A549 (cell line): ENCODE results near the gene MANSC1. TPM values are rescaled to one million over a fixed set of nuclear protein-coding genes. Genes with fewer than 3 reads are reported as not detected.

ENCODE experiments used
- ATAC-seq, 2 experiments: fragments of 200-7000 bp in 1 of 2; fragments of >200 bp in 1 of 2; cut with Nextera tagmentation in 1 of 2; cut with Tn5 transposase in 1 of 2; 3 replicates each; pipeline versions ENCODE4 v1.8.0 to v1.9.1; 2018 to 2020; ENCODE audit warnings: mild to moderate bottlenecking in 1 of 2, moderate library complexity in 1 of 2
- CTCF ChIA-PET: fragments of 300-600 bp; sonication (Branson Sonifier 250); formaldehyde crosslinking; extraction: SDS; loops from one replicate; lab custom pipeline; 2021; ENCODE audit warnings: antibody characterized with exemption, inconsistent platforms; lab: Yijun Ruan, JAX
- POLR2A ChIA-PET: fragments of 350-600 bp; formaldehyde crosslinking; extraction: SDS; loops from one replicate; lab custom pipeline; 2021; ENCODE audit warnings: antibody characterized with exemption, inconsistent platforms; lab: Yijun Ruan, JAX
- DNase-seq, 2 experiments: peaks; one replicate each; pipeline versions ENCODE4 v3.0.0 to v3.0.0-alpha.2; 2011 to 2016; ENCODE audit warnings: low read depth in 1 of 2, low spot score in 1 of 2
- FAIRE-seq: peaks from 2 replicates; lab custom pipeline; 2011; peaks lifted over from hg19 to GRCh38; lab: Jason Lieb, UNC
- H3K27ac ChIP-seq, 2 experiments: fragments of >200 bp; sonication (Bioruptor Twin); formaldehyde crosslinking; 3 replicates each; pipeline ENCODE4 v1.5.1; 2016 to 2017
- H3K4me1 ChIP-seq: fragments of >200 bp; sonication (Bioruptor Twin); formaldehyde crosslinking; 3 replicates; pipeline ENCODE4 v1.6.1; 2016
- H3K4me2 ChIP-seq: fragments of >200 bp; sonication (Bioruptor Twin); formaldehyde crosslinking; 3 replicates; pipeline ENCODE4 v1.6.1; 2016
- H3K4me3 ChIP-seq: fragments of >200 bp; sonication (Bioruptor Twin); formaldehyde crosslinking; 3 replicates; pipeline ENCODE4 v1.5.1; 2016
- H3K9me3 ChIP-seq: fragments of >200 bp; sonication (Bioruptor Twin); formaldehyde crosslinking; 3 replicates; pipeline ENCODE4 v1.6.1; 2016
- BHLHE40 ChIP-seq: IDR thresholded peaks from 2 replicates; pipeline ENCODE4 v1.6.1; 2012; ENCODE audit warnings: low read depth, low read length, inconsistent platforms
- CHD4 ChIP-seq: fragments of 200-600 bp; sonication (generic); IDR thresholded peaks from 2 replicates; pipeline ENCODE4 v1.6.1; 2016; ENCODE audit warnings: antibody characterized with exemption, mild to moderate bottlenecking, borderline replicate concordance
- EHF ChIP-seq: fragments of 250-450 bp; sonication (Bioruptor Pico); IDR thresholded peaks from 2 replicates; pipeline ENCODE4 v1.5.0; 2020; ENCODE audit warnings: mild to moderate bottlenecking
- EP300 ChIP-seq, 2 experiments: fragments of >200 bp; sonication (Bioruptor Twin); formaldehyde crosslinking; IDR thresholded peaks; 2 replicates in 1 of 2; 3 replicates in 1 of 2; pipeline ENCODE4 v1.6.1; 2016 to 2017
- ESRRA ChIP-seq: fragments of 150-350 bp; IDR thresholded peaks from 2 replicates; pipeline ENCODE4 v1.6.1; 2014; ENCODE audit warnings: mild to moderate bottlenecking, low read length, borderline replicate concordance
- FOSL2 ChIP-seq, 2 experiments: fragments of 450-650 bp in 1 of 2; fragments of >200 bp in 1 of 2; sonication (Bioruptor Twin) in 1 of 2; formaldehyde crosslinking; IDR thresholded peaks; 2 replicates each; pipeline versions ENCODE4 v1.5.0 to v1.6.1; 2016 to 2020; ENCODE audit warnings: mild to moderate bottlenecking in 1 of 2, moderate library complexity in 1 of 2
- HDAC2 ChIP-seq: fragments of 200-600 bp; sonication (generic); IDR thresholded peaks from 2 replicates; pipeline ENCODE4 v1.6.1; 2016
- HEYL ChIP-seq: fragments of 250-450 bp; sonication (Bioruptor Pico); IDR thresholded peaks from 2 replicates; pipeline ENCODE4 v1.8.0; 2021; ENCODE audit warnings: mild to moderate bottlenecking, moderate library complexity
- MAFK ChIP-seq: fragments of 450-650 bp; IDR thresholded peaks from 2 replicates; pipeline ENCODE4 v1.6.1; 2014; ENCODE audit not compliant: partially characterized antibody
- MAZ ChIP-seq: fragments of 150-350 bp; IDR thresholded peaks from 2 replicates; pipeline ENCODE4 v1.6.1; 2014; ENCODE audit warnings: antibody characterized with exemption, low read depth, low read length, borderline replicate concordance
- NFE2L2 ChIP-seq: fragments of 150-350 bp; conservative IDR thresholded peaks from 2 replicates; pipeline ENCODE4 v1.6.1; 2014; ENCODE audit warnings: low read length
- NPAS2 ChIP-seq: fragments of 250-450 bp; sonication (Bioruptor Pico); IDR thresholded peaks from 2 replicates; pipeline ENCODE4 v1.8.0; 2022; ENCODE audit warnings: mild to moderate bottlenecking, moderate library complexity, borderline replicate concordance
- NR3C1 ChIP-seq: fragments of >200 bp; sonication (Bioruptor Twin); formaldehyde crosslinking; IDR thresholded peaks from 3 replicates; pipeline ENCODE4 v1.6.1; 2017
- PHF8 ChIP-seq: fragments of 200-600 bp; sonication (generic); IDR thresholded peaks from 2 replicates; pipeline ENCODE4 v1.6.1; 2016; ENCODE audit warnings: low read depth, mild to moderate bottlenecking, antibody characterized with exemption, moderate library complexity, borderline replicate concordance
- POLR2AphosphoS2 ChIP-seq: conservative IDR thresholded peaks from 2 replicates; pipeline ENCODE4 v1.6.1; 2012; ENCODE audit warnings: low read length, improper control_type of control experiment, inconsistent platforms
- RCOR1 ChIP-seq: fragments of 150-350 bp; IDR thresholded peaks from 2 replicates; pipeline ENCODE4 v1.6.1; 2014; ENCODE audit warnings: antibody characterized with exemption, low read length, low read depth
- SMC3 ChIP-seq: fragments of >200 bp; sonication (Bioruptor Twin); formaldehyde crosslinking; IDR thresholded peaks from 3 replicates; pipeline ENCODE4 v1.6.1; 2018; ENCODE audit warnings: inconsistent platforms
- TFCP2L1 ChIP-seq: fragments of 250-450 bp; sonication (Bioruptor Pico); IDR thresholded peaks from 2 replicates; pipeline ENCODE4 v1.5.0; 2021; ENCODE audit warnings: mild to moderate bottlenecking
- TP53 ChIP-seq: fragments of 250-450 bp; sonication (Bioruptor Pico); IDR thresholded peaks from 2 replicates; pipeline ENCODE4 v1.5.0; 2021; ENCODE audit warnings: mild to moderate bottlenecking, moderate library complexity
- ZNF302 ChIP-seq: fragments of 250-450 bp; sonication (Bioruptor Pico); IDR thresholded peaks from 2 replicates; pipeline ENCODE4 v1.9.0; 2021; ENCODE audit warnings: inconsistent platforms, mild to moderate bottlenecking, moderate library complexity
- WGBS: methylation state at CpG from one replicate; pipeline ENCODE4 v1.1.6; 2017; ENCODE audit errors: missing lambda C conversion rate; 5-methylcytosine and 5-hydroxymethylcytosine counted together
- polyA plus RNA-seq, 4 experiments: library from polyadenylated mRNA; depleted of rRNA in 3 of 4; stranded (reverse); fragments of >200 nt; fragmentation: RNase III in 1 of 4; extraction: RNeasy Plus Mini Kit Qiagen cat#74134 plus additional on column Dnase treatment in 1 of 4; gene quantifications; 2 replicates in 3 of 4; 3 replicates in 1 of 4; pipeline ENCODE4 v1.2.3, GENCODE V29; 2011 to 2017
- TF ChIP-seq, protein P1 (sequence below): IDR thresholded peaks from 2 replicates; pipeline ENCODE4 v1.6.1; 2012
- TF ChIP-seq, protein P2 (sequence below): IDR thresholded peaks from 2 replicates; pipeline ENCODE4 v1.6.1; 2012; ENCODE audit warnings: low read depth, borderline replicate concordance
- TF ChIP-seq, protein P3 (sequence below): fragments of >200 bp; sonication (Bioruptor Twin); formaldehyde crosslinking; IDR thresholded peaks from 2 replicates; pipeline ENCODE4 v1.6.1; 2016
- TF ChIP-seq, protein P4 (sequence below): fragments of >200 bp; sonication (Bioruptor Twin); formaldehyde crosslinking; IDR thresholded peaks from 3 replicates; pipeline ENCODE4 v1.6.1; 2016

MANSC1 gene
- polyA plus RNA-seq, 2 of the 4 experiments (the other 2 are of a cell fraction), result 3.7 to 3.9 TPM

DNA sequence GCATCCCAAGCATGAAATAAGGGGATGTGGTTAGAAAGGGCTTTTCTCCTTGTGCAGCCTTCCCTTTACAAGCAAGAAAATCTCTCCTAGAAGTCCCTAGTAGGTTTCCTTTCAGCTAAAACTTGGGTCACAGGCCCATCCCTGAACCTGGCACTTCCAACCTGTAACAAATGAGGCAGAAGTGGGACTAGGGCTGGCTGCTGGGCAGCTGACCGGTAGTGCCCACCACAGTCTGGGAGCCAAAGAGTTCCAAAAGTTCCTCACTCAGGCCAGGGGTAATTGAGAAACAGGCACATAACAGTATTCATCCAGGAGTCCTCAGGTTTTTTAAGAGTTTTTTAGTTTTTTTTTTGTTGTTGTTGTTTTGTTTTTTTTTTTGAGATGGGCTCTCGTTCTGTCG is 23.8 kb downstream of the MANSC1 start:
- ATAC-seq (no peak), DNase-seq (no peak), FAIRE-seq (no peak)
- Histone ChIP-seq H3K4me2 (no peak overlapping the region), H3K9me3 (no peaks in the 10 kb centered on the region), H3K4me1 (peaks cover 5% of the 10 kb centered on the region), H3K4me3 (no peak overlapping the region), H3K27ac (peak overlapping the region in 1 of 2 experiments; percentile 55; a peak in 1 of 6 replicates)
- POLR2A ChIA-PET, result interaction anchor here (1.7 kb wide), 1 partner anchor 59 kb away, joined by 6 read pairs; the partner anchor contains the start of gene LRP6
- TF ChIP-seq, protein P1, sequence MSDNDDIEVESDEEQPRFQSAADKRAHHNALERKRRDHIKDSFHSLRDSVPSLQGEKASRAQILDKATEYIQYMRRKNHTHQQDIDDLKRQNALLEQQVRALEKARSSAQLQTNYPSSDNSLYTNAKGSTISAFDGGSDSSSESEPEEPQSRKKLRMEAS, result no peak
- WGBS, result 93% methylated on average over 3 of the region's 3 CpGs
- CTCF ChIA-PET, result interaction anchor here (0.6 to 13.8 kb wide), 14 partner anchors 8 to 340 kb away, joined by 3 to 214 read pairs (median 5); no protein-coding TSS in a partner anchor

DNA sequence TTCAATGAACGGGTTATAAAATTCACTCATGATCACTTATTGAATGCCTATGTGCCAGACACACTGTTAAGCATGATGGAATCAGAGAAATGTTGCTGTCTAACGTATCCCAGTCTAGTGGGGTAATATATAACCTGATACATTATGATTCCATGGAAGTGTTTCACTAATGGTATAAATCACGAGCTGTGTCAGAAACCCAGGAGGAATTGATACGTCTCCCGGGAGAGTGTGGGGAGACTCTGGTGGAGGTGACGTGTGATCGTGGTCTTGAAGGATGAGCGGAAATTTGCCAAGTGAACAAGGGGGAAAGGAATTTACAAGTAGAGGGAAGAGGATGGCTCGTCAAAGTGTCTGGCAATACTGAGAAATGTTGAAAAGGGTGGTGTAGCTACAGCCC is 26.5 kb downstream of the MANSC1 start:
- peak overlapping the region; percentile 14; the same call in 1 of the 3 replicates for H3K4me2 ChIP-seq
- peaks cover 21% of the 10 kb centered on the region for H3K4me1 ChIP-seq
- H3K9me3 ChIP-seq, result no peaks in the 10 kb centered on the region
- ATAC-seq (peak in 1 of 2 experiments; percentile 31; a peak in 1 of 6 replicates), DNase-seq (no peak), FAIRE-seq (no peak)
- H3K27ac ChIP-seq, result 0 out of 6 replicates have a peak overlapping the region, but pooled peaks of 1 of the 2 experiments have one; percentile 10
- CTCF ChIA-PET, result interaction anchor here (0.8 to 13.8 kb wide), 4 partner anchors 11 to 239 kb away, joined by 3 to 214 read pairs (median 12); no protein-coding TSS in a partner anchor
- H3K4me3 ChIP-seq, result no peak overlapping the region
- POLR2A ChIA-PET, result no interaction called here
- TF ChIP-seq, protein P2, sequence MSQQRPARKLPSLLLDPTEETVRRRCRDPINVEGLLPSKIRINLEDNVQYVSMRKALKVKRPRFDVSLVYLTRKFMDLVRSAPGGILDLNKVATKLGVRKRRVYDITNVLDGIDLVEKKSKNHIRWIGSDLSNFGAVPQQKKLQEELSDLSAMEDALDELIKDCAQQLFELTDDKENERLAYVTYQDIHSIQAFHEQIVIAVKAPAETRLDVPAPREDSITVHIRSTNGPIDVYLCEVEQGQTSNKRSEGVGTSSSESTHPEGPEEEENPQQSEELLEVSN, result no peak
- no peak for TF ChIP-seq ZNF302
- TF ChIP-seq, protein P3, sequence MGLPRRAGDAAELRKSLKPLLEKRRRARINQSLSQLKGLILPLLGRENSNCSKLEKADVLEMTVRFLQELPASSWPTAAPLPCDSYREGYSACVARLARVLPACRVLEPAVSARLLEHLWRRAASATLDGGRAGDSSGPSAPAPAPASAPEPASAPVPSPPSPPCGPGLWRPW, result no peak
- TF ChIP-seq NR3C1, result no peak
- no peak for TF ChIP-seq POLR2AphosphoS2
- no peak for TF ChIP-seq CHD4
- TF ChIP-seq TP53 (CRISPR knock-in tag), result no peak
- TF ChIP-seq HDAC2, result no peak
- TF ChIP-seq, all 56 proteins: peak for 0
- 72% methylated on average over 9 of the region's 9 CpGs for WGBS

DNA sequence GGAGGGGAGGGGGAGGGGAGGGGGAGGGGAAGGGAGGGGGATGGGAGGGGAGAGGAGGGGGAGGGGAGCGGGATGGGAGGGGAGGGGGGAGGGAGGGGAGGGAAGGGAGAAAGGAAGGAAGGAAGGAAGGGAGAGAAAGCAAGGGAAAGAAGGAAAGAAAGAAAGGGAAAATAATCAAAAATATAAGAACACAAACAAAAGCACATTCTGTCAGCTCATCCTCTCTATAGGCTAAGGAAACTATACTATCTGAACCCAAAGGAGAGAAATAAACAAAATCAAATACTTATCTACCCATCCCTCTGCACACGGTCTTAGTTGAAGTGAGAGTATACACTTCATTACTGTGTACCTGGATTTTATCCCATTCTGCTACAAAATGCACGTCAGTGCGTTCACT is 26.9 kb downstream of the MANSC1 start:
- FAIRE-seq (no peak), ATAC-seq (peak in 1 of 2 experiments; percentile 21; a peak in 2 of 6 replicates), DNase-seq (no peak)
- TF ChIP-seq MAFK (no peak), BHLHE40 (no peak), NR3C1 (no peak), TFCP2L1 (CRISPR knock-in tag) (no peak), SMC3 (no peak), HEYL (CRISPR knock-in tag) (no peak), NFE2L2 (no peak)
- H3K4me2 ChIP-seq, result peak overlapping the region; percentile 14; the same call in 1 of the 3 replicates
- ChIA-PET CTCF (interaction anchor here (0.8 to 1.5 kb wide), 2 partner anchors 12 to 215 kb away, joined by 3 to 5 read pairs; no protein-coding TSS in a partner anchor), POLR2A (no interaction called here)
- no peaks in the 10 kb centered on the region for H3K9me3 ChIP-seq
- 73% methylated on average over 3 of the region's 4 CpGs for WGBS
- H3K4me3 ChIP-seq, result no peak overlapping the region
- H3K27ac ChIP-seq, result no peak overlapping the region
- peaks cover 21% of the 10 kb centered on the region for H3K4me1 ChIP-seq

DNA sequence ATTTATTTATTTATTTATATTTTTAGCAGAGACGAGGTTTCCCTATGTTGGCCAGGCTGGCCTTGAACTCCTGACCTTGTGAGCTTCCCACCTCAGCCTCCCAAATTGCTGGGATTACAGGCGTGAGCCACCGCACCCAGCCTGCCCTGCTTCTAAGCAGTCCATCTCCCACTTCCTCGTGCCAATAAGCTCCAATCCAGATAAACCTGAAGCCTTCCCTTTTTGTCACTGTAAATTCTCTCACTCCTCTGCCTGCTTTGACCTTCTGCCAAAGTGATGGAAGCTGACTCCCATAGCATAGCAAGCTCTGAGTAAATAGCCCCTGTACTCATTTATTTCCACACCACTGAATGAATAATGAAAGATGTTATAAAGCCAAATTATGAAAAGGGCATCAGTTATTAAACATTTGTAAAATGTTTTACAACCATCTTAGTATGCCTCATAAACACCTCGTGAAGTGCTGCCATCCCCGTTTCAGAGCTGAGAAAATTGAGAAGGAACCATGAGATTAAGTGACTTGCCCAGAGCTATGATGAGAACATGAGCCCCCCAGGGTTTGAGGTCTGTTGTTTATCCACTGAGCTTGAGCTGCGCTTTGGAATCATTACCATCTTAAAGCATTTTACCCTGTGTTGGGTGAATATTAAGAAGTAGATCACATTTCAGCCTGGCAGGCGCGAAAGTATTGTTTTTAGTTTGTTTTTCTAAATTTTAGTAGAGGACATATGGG is 30.4 kb downstream of the MANSC1 start:
- ATAC-seq (peak in 1 of 2 experiments; percentile 29; a peak in 2 of 6 replicates), DNase-seq (no peak)
- CTCF ChIA-PET, result interaction anchor here (0.6 to 2.1 kb wide), 9 partner anchors 9 to 238 kb away, joined by 3 to 10 read pairs (median 4); partner anchors contain the start of genes BORCS5 and LRP6
- no peak overlapping the region for H3K4me3 ChIP-seq
- TF ChIP-seq HDAC2 (no peak), EHF (CRISPR knock-in tag) (no peak), PHF8 (no peak), ESRRA (no peak), FOSL2 (IDR thresholded peaks at IDR 0.05) (no peak), FOSL2 (CRISPR knock-in tag; IDR thresholded peaks at IDR 0.05) (no peak), NPAS2 (no peak), EP300 (IDR thresholded peaks at IDR 0.05) (no peak), RCOR1 (no peak), NR3C1 (no peak), MAZ (no peak)
- TF ChIP-seq, protein P2, result no peak
- TF ChIP-seq, protein P4, sequence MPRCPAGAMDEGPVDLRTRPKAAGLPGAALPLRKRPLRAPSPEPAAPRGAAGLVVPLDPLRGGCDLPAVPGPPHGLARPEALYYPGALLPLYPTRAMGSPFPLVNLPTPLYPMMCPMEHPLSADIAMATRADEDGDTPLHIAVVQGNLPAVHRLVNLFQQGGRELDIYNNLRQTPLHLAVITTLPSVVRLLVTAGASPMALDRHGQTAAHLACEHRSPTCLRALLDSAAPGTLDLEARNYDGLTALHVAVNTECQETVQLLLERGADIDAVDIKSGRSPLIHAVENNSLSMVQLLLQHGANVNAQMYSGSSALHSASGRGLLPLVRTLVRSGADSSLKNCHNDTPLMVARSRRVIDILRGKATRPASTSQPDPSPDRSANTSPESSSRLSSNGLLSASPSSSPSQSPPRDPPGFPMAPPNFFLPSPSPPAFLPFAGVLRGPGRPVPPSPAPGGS, result no peak
- TF ChIP-seq, all 56 proteins: peak for 0
- 81% methylated on average over 9 of the region's 9 CpGs for WGBS
- no peaks in the 10 kb centered on the region for H3K9me3 ChIP-seq
- H3K27ac ChIP-seq, result peak overlapping the region; percentile 34 to 40
- FAIRE-seq, result no peak
- peaks cover 16% of the 10 kb centered on the region for H3K4me1 ChIP-seq
- peak overlapping the region; percentile 61 for H3K4me2 ChIP-seq
- POLR2A ChIA-PET, result no interaction called here
